ENCODE data around the gene TNRC6B.

The TNRC6B gene

DNA sequence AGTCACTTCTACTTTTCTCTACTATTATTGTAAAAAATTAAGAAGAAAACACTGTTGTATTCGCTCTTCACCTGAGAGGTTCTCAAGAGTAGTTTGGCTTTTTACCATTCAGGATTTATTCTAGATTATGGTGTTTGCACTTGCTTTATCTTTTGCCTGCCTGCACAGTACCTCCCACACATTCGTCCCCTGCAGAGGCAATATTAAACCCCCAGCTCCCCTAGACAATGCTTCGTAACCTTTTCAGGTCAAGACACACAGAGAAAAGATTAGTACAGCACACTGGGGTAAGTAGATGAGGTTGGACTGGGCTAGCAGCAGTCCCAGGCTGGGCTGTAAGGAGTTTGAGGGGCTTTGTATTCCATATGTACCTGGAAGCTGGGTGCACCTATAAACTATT, 62.4 kb downstream of the TNRC6B start:
- no peak for DNase-seq (ENCODE audit: low spot score)

DNA sequence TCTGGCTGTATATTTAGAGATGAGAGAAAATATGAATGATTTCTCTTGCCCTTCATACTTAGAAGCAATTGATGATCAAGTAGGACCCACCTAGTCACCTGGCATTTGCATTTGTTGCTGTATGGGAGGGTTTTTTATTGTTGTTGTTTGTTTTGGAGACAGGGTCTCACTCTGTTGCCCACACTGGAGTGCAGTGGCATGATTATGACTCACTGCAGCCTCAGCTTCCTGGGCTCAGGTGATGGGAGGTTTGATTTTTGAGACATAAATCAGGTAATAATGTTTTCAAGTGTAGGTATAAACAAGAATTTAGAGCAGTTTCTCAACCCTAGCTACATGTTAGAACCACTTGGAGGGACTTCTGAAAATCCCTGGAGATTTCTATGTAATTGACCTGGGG, 63.0 kb downstream of the TNRC6B start:
- DNase-seq (ENCODE audit: low spot score), result no peak

DNA sequence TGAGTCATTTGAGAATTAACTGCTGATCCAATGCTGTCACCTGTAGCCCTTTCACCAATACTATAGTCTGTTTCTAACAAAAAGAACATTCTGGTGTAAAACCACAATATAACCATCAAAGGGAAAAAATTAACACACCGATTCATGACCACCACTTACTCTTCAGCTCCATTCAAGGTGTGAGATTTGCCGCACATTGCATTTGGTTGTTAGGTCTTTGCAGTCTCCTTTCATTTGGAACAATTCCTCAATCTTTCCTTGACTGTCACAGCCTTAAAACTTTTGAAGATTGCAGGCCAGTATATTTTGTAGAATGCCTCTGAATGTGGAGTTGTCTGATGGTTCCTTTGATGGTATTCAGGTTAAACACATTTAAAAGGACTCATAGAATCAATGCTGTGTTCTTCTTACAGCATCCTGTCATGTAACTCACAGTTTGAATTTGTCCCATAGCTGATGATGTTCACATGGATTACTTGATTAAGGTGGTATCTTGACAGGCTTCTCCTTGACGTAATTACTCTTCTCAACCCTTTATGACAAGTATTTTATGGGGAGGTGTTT, 63.6 kb downstream of the TNRC6B start:
- no peak for DNase-seq (ENCODE audit: low spot score)

DNA sequence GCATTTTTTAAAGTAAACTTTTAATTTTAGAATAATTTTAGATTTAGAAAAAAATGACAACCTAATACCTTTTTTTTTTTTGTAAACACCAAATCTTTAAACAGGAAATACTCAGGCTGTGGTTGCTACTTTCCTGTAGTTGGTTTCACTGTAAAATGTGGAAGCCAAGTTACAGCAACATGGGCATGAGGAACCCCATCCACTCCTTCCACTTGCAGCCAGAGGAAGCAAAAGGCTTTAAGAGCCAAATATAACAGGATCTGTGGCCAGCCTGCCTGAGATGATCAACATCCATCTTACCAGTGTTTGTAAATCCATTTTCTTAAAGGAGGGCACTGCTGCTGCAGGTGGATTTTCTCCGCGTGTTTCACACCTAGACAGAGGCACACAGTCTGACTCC, 66.2 kb downstream of the TNRC6B start:
- no peak for DNase-seq (ENCODE audit: low spot score)

DNA sequence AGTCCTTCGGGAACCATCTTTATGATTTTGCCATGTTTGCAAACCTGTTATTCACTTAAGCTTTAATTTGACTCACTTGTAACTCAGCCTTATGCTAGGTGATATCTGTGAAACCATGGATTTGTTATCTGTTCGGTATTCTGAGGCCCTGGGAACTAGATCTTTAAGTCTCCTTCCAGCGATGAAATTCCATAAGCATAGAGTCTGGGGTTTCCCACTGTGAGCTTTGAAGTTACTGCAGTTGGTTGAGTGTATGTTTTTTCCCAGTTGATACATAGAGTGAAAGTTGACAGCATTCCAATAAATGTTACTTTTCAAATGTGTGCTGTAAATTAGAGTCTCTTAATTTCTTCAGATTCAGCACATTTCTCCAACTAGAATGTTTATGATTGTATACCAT, 66.9 kb downstream of the TNRC6B start:
- no peak for DNase-seq (ENCODE audit: low spot score)

DNA sequence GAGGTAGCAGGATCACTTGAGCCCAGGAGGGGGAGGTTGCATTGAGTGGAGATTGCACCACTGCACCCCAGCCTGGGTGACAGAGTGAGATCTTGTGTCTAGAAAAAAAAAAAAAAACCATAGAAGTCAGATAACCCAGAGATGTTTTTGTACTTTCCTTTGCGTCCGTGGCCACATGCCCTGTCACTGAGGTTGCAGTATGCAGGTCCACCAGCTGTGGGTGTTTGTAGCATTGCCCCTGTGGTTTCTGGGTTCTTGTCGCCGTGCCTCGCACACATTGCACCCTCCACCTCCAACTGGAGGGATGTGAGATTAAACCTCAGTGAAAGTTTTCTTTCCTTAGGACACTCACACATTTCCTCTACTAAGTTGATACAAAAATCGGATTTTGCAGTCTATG, 70.3 kb downstream of the TNRC6B start:
- DNase-seq (ENCODE audit: low spot score), result no peak

DNA sequence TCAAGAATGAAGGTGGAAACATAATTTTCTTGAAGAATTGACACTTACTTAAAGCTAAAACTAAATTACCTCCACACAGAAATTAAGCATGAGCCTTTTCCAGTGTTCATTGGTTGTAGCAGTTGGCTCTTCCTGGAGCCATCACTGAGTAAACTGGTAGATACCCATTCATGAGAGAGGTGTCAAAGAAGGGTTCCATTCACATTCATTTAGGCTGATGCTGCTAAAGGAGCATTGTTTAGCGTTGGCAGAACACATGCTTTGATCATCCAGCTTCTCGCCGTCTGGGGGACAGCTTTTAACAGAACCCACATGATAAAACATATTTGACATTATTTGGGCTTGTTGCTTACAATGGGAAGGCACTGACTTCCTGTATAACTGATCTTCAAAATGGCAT, 71.6 kb downstream of the TNRC6B start:
- no peak for DNase-seq (ENCODE audit: low spot score)

DNA sequence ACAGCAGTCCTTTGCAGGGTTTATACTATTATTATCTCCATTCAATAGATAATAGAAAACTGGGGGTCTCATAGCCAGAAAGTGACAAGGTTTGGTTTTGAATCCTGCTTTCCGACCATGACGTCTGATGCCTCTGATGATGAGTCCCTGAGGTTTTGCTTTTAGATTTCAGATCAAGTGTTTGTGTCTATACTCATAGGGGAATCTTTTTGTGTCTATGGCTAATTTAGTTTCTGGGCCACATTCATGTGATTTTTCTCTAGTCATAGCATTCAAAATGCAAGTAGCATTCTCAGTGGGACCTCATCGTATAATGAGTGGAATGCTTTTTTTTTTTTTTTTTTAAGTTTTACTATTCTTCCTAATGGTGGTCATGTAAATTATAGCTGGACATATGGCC, 72.9 kb downstream of the TNRC6B start:
- DNase-seq (ENCODE audit: low spot score), result no peak

DNA sequence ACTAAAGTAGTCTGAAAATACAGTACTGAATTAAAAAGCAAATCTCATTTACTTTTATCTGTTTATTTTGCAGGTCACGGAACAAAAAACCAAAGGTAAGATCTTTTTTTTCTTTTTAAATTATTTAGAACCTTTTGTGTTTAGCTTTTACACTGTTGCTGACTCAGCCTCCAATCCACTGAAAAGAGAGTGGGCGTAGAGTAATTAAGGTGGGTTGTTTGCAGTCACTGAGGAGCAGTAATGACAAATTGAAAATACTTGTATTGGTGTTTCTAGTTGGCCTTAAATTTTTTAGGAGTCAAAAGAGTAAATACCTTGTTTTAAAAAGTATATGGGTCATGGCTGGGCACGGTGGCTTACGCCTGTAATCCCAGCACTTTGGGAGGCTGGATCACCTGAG, 73.4 kb downstream of the TNRC6B start:
- no peak for DNase-seq (ENCODE audit: low spot score)

DNA sequence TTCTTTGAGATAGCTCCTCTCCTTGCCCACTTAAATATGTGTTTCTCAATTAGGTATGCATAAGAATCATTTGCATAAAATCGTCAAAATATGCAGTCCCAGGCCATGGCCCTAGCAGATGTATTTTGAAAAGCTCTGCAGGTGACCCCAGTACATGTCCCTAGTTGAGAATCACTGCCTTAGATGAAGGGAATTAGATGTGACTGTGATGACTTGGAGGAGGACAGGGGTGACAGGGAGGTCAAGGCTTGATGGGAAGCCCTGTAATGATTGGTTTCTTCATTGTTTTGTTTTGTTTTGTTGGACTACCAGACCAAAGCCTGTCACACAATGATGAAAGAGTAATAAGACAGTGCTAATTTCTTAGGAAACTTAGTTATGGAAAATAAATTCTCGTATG, 74.4 kb downstream of the TNRC6B start:
- DNase-seq (ENCODE audit: low spot score), result no peak

DNA sequence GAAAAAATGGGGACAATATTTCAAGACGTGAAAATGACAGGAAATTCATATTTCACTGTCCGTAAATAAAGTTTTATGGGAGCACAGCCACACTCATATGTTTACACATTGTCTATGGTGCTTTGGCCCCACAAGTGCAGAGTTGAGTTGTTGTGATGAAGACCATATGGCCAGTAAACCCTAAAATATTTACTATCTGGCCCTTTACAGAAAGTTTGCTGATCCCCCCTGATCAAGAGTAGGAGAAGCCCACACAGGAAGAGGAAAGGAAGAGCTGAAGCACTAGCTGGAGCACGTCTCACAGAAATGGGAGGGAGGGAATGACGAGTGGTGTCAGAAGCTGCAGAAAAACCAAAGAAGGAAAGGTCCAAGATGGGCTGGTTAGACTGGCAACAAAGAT, 78.8 kb downstream of the TNRC6B start:
- no peak for DNase-seq (ENCODE audit: low spot score)

DNA sequence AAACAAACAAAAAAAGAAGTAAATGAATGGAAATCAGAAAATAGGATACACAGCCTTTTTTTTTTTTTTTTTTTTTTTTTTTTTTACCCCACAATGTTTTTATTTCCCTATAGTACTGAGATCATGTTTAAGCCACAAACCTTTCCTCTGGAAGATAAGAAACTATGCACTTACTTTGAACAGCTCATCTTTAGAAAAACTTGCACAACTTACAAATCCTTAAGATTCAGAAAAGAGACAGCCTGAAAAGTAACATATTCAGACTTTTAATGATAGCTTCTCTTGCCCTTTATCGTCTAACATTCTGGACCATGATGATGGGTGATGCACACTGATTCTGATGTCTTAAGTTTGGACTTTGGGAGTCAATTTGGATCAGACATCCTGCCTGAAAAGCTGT, 80.3 kb downstream of the TNRC6B start:
- DNase-seq (ENCODE audit: low spot score), result no peak

DNA sequence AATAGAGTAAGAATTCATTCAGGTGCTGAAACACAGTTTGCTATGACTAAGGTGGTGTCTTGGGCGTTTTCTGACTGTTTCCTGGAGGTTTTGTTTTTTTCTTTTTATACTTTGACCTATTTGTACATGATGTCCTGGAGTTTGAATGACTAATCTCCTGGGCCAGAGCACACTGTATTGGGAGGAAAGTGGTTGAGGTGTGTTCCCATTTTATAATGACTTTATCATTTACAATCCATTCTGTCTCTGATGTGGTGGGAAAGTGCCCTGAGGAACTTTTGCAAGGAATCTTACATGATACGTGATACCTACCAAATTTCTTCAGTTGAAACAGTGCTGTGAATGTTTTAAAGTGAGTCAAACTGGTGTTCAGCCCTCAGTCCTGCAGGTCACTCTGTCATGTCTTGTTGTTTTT, 80.8 kb downstream of the TNRC6B start:
- DNase-seq (ENCODE audit: low spot score), result no peak

DNA sequence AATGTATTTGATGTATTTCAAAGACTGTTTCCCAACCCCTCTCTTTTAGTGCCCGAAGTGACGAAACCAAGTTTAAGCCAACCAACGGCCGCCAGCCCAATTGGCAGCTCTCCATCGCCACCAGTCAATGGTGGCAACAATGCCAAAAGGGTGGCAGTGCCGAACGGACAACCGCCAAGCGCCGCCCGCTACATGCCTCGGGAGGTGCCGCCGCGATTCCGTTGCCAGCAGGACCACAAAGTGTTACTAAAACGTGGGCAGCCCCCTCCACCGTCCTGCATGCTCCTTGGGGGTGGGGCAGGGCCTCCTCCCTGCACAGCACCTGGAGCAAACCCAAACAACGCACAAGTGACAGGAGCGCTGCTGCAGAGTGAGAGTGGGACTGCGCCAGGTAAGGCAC, 84.1 kb downstream of the TNRC6B start:
- DNase-seq (ENCODE audit: low spot score), result no peak

DNA sequence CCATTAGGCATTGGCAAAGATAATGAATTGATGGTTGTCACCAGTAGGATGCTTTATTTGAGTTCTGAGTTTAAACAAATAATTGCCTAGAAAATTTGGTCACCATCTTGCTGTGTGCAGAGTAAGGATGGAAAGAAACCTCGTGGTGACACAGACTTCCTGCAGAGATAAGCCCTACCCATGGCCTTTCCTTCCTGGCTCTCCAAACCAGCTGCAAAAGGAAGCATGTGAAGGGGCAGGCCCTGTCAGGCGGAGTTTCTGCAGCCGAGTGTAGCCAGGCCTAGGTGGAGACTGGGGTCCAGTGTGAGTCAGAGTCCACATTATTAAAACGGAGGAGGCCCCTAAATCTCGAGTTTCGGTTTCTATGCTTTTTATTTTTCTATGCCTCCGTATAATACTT, 85.5 kb downstream of the TNRC6B start:
- DNase-seq (ENCODE audit: low spot score), result no peak

DNA sequence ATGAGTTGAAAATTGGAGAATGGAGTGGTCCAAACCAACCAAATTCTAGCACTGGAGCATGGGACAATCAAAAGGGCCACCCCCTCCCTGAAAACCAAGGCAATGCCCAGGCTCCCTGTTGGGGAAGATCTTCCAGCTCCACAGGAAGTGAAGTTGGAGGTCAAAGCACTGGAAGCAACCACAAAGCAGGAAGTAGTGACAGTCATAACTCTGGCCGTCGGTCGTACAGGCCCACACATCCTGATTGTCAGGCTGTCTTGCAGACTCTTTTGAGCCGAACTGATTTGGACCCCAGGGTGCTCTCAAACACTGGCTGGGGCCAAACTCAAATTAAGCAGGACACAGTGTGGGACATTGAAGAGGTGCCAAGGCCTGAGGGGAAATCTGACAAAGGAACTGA, 88.1 kb downstream of the TNRC6B start:
- no peak for DNase-seq (ENCODE audit: low spot score)

DNA sequence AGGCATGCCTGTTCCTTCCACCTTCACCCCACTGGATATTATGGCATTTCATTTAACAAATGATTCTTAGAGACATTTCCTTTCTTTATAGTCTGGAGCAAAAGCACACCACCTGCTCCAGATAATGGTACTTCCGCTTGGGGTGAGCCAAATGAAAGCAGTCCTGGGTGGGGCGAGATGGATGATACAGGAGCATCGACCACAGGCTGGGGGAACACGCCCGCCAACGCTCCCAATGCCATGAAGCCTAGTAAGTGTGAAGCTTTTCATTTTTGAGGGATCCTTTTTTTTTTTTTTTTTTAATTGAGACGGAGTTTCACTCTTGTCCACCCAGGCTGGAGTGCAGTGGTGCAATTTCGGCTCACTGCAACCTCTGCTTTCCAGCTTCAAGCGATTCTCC, 92.3 kb downstream of the TNRC6B start:
- no peak for DNase-seq (ENCODE audit: low spot score)

DNA sequence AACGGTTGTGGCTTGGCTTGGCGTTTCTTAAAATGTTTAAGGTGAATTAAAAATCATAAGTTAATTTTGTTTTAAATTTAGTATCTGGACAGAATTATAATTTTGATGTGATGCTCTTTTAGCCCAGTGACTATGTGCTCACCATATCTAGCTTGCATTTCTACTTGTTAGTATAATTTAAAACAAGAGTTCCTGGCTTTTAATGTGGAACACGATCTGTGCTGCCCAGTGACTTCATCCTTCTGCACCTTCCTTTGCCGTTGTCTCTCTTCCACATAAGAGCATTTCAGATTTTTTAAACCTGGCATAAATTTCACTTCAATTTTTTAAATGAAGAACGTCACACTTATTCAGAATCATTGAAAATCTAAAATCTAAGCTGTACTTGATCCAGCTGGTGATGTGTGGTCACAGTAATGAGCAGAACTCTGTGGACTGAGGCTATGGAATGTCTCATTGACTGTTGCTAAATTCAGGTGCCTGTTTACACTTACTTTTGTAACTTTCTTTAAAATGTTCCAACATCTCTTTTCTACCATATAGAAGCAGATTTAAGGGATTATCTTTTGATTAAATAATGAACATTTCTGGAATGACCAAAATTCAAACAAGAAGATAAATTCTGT, 93.1 kb downstream of the TNRC6B start:
- DNase-seq (ENCODE audit: low spot score), result no peak

DNA sequence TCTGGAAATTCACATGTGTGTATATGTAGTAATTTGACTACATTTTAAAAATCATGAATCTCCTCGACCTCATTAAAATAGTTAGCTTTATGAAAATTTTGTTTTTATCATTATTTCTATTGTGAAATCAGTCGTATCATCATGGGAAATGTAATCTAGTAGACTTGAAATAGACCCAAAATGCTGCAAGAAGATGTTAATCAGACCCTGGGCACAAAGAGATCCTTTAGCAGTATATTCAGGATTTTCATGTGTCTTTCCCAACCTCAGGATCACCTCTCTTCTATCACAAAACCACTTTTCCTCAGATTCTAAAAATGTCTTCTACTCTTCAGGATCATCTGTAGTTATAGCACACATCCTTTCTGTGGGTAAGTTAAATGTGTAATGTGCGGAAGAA, 93.7 kb downstream of the TNRC6B start:
- DNase-seq (ENCODE audit: low spot score), result no peak

DNA sequence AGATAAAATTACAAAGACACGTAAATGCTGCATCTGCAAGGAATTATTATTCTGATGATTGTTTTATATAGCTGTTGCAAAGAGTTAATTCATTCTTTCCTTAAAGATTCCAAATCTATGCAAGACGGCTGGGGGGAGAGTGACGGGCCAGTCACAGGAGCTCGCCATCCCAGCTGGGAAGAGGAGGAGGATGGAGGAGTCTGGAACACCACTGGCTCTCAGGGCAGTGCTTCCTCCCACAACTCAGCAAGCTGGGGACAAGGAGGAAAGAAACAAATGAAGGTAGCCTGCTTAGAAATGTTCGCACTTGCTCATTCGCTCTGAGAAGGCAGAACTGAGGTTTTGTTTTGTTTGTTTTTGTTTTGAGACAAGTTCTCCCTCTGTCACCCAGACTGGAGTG, 95.6 kb downstream of the TNRC6B start:
- DNase-seq (ENCODE audit: low spot score), result no peak

DNA sequence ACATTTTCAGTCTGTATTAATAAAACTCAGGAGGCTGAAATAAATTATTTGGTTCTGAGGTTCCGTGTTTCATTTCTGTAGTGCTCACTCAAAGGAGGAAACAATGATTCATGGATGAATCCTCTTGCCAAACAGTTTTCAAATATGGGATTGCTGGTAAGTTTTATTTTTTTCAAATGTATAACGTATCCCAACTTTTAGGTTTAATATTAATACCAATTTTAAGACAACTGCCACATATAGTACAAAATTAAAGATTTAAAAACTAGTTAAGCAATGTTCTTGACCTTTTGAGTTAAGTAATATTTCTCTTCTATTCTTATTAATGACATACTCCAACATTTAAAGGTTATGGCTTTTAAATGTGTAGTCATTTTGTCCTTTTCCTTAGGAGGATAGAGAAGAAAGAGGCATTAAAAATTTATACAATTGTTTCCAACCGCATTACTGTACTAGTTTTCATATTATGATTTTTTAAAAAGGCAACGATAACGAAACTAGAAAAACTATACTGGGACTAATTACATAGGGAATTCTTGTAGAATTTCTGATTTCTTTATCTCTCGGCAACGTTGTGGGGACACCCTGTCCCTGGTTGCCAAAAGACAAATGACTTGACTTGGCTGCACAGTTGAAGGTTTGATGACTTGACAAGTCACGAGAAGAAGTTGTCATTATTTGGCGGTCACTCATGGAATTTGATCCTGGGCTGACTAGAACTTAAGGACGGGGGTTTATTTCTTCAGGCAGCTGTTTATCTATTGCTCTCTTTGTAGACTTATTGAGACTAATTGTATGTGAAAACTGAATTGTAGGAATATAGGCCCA, 99.5 kb downstream of the TNRC6B start:
- DNase-seq (ENCODE audit: low spot score), result no peak

DNA sequence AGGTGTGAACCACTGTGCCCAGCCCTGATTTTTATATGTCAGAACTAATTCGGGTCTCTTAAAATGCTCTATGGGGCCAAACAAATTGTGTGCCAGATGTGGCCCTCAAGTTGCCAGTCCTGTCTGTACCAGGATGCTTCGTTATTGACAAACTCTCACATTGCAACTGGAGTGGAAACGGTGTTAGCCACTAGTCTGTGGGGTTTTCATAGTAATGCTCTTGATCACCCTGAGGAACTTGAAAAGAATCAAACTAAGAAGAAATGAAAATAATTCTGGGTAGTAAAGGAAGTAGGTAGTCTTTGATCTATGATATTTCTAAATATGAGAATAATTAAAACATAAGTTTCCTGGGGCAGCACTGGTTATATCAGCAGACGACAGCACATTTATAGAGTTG, 101.3 kb downstream of the TNRC6B start:
- DNase-seq (ENCODE audit: low spot score), result no peak

DNA sequence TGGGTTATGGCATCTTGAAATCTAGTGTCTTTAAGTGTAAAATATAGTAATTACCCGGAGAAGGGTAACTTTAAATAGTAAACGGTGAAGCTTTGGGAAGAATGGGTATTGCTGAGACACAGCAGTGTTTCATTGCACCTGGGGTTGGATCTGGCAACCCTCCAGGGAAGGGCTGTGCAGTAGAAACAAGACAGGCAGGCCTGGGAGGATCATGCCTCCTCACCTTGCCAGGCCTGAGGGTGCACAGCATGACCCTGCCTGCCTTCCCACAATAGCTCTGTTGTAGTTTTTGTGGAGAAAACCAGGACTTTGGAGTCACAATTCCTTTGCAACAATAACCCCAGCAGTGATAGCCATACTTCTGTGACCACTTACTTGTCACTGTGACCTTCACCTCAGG, 104.0 kb downstream of the TNRC6B start:
- DNase-seq (ENCODE audit: low spot score), result no peak

DNA sequence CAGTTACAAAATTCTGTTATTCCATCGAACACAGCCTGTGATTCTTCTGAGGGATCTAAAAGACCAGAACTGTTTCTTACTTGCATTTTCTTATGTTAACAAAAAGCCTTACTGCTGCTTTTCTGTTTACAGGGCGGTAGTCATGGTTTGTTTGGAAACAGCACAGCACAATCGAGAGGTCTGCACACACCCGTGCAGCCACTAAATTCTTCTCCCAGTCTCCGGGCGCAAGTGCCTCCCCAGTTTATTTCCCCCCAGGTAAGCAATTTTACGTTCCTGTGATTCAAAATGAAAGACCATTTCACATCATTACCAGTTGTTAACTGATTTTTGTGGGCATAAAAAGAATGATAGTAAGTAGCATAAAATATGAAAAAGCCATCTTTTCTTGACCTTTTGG, 107.8 kb downstream of the TNRC6B start:
- DNase-seq (ENCODE audit: low spot score), result no peak

Data from COLO829 (cell line).